Peyer's patch (tissue), 4 donors: ENCODE measurements around the gene ATP5F1B. TPM values are rescaled to one million over a fixed set of nuclear protein-coding genes. Genes with fewer than 3 reads are reported as not detected.

Source experiments
- DNase-seq, 3 donors: peaks; one replicate each; pipeline ENCODE4 v3.0.0-alpha.2; 2017 to 2019
- H3K27ac ChIP-seq, 4 donors: fragments of 200-600 bp; sonication (generic); one replicate each; pipeline ENCODE4 v1.5.1; 2016 to 2019
- H3K27me3 ChIP-seq, 2 donors: fragments of 200-600 bp; sonication (generic); one replicate each; pipeline ENCODE4 v1.5.1; 2019
- H3K36me3 ChIP-seq, 3 donors: fragments of 200-600 bp; sonication (generic); one replicate each; pipeline ENCODE4 v1.5.1; 2016 to 2019
- H3K4me1 ChIP-seq, 4 donors: fragments of 200-600 bp; sonication (generic); one replicate each; pipeline ENCODE4 v1.5.1; 2016 to 2019
- H3K4me3 ChIP-seq, 4 donors: fragments of 200-600 bp; sonication (generic); 1 replicate in 3 of 4; 2 replicates in 1 of 4; pipeline ENCODE4 v1.5.1; 2016 to 2019; ENCODE audit warnings: mild to moderate bottlenecking in 1 of 4
- H3K9me3 ChIP-seq, 4 donors: fragments of 200-600 bp; sonication (generic); one replicate each; pipeline ENCODE4 v1.5.1; 2016 to 2019; ENCODE audit warnings: mild to moderate bottlenecking in 1 of 4
- CTCF ChIP-seq, 6 experiments: fragments of 450-650 bp in 4 of 6; fragments of 200-600 bp in 2 of 6; sonication (generic) in 1 of 6; IDR thresholded peaks; one replicate each; pipeline ENCODE4 v1.5.1; 2017 to 2019; ENCODE audit warnings: antibody characterized with exemption in 6 of 6, mild to moderate bottlenecking in 3 of 6, moderate library complexity in 1 of 6
- POLR2A ChIP-seq, 2 donors: fragments of 450-650 bp; IDR thresholded peaks; one replicate each; pipeline ENCODE4 v1.5.1; 2017; ENCODE audit warnings: antibody characterized with exemption in 2 of 2, mild to moderate bottlenecking in 2 of 2, moderate library complexity in 2 of 2
- total RNA-seq, 4 donors: library from RNA; depleted of rRNA; stranded (reverse); fragments of >200 nt; gene quantifications; one replicate each; pipeline ENCODE4 v1.1.0, GENCODE V29; 2016

ATP5F1B gene
- total RNA-seq, 4 donors from 2014 or later: 333 to 768 (median 688) TPM

- peaks cover 0 to 20% (median 7%) of the 10 kb centered on the region in 4 donors for H3K4me1 ChIP-seq
- no peak for DNase-seq
- peak overlapping the region; percentile 90 to 96 (median 92) for H3K27ac ChIP-seq
- H3K36me3 ChIP-seq: peaks cover 0 to 48% (median 3%) of the 10 kb centered on the region in 3 donors
- no peaks in the 10 kb centered on the region for H3K9me3 ChIP-seq
- TF ChIP-seq POLR2A (IDR thresholded peaks at IDR 0.05): no peak
- no peaks in the 10 kb centered on the region for H3K27me3 ChIP-seq
- H3K4me3 ChIP-seq: peak overlapping the region; percentile 80 to 95 (median 86)
Measured at GRCh38 chr12:56644654-56645053, 1.1 kb downstream of the ATP5F1B start.

DNA sequence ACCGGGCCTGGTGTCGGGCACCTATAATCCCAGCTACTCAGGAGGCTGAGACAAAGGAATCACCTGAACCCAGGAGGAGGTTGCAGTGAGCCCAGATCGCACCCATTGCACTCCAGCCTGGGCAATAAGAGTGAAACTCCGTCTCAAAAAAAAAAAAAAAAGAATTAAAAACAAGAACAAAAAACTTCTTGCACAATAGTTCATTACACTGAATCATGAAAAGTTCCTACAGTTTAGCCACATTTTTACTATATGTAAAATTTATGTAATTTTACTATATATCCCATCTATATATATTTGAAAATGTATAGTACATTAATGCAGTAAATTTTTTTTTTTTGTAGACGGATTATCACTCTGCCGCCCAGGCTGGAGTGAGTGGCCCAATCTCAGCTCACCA is 4.6 kb downstream of the ATP5F1B start:
- Histone ChIP-seq H3K36me3 (peaks cover 0 to 71% (median 3%) of the 10 kb centered on the region in 3 donors), H3K27ac (no peak overlapping the region), H3K4me1 (peaks cover 0 to 31% (median 12%) of the 10 kb centered on the region in 4 donors)

DNA sequence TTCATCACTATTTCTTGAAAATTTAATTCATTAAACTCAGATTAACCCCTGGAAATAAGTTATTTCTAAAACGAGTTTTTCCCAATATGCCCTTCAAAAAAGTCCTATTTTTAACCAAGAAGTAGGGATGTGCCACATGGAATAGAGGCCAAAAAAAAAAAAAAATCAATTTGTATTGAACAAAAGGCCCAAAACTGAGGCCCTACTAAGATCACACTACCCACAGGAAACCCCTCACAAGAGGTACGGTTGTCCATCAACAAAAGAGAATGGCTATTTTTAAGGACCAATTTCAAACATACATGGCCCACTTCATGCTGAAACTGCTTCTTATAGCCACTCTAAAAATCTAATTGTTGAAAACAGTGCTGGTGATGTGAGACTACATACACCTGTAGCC is 8.2 kb downstream of the ATP5F1B start:
- H3K4me3 ChIP-seq: no peak overlapping the region
- H3K27me3 ChIP-seq: no peaks in the 10 kb centered on the region
- peaks cover 6 to 30% (median 16%) of the 10 kb centered on the region in 4 donors for H3K4me1 ChIP-seq
- H3K27ac ChIP-seq: peak overlapping the region in 3 of 4 donors; percentile 95 to 99 (median 96)
- TF ChIP-seq CTCF (IDR thresholded peaks at IDR 0.05) (no peak), POLR2A (IDR thresholded peaks at IDR 0.05) (no peak)
- no peak for DNase-seq
- peaks cover 0 to 53% (median 3%) of the 10 kb centered on the region in 3 donors for H3K36me3 ChIP-seq
- H3K9me3 ChIP-seq: no peaks in the 10 kb centered on the region

More for the DNA sequence above, 4.6 kb downstream of the ATP5F1B start:
- no peaks in the 10 kb centered on the region for H3K9me3 ChIP-seq
- no peak for TF ChIP-seq POLR2A (IDR thresholded peaks at IDR 0.05)
- no peak for TF ChIP-seq CTCF (IDR thresholded peaks at IDR 0.05)
- DNase-seq: no peak
- H3K4me3 ChIP-seq: no peak overlapping the region
- no peaks in the 10 kb centered on the region for H3K27me3 ChIP-seq

DNA sequence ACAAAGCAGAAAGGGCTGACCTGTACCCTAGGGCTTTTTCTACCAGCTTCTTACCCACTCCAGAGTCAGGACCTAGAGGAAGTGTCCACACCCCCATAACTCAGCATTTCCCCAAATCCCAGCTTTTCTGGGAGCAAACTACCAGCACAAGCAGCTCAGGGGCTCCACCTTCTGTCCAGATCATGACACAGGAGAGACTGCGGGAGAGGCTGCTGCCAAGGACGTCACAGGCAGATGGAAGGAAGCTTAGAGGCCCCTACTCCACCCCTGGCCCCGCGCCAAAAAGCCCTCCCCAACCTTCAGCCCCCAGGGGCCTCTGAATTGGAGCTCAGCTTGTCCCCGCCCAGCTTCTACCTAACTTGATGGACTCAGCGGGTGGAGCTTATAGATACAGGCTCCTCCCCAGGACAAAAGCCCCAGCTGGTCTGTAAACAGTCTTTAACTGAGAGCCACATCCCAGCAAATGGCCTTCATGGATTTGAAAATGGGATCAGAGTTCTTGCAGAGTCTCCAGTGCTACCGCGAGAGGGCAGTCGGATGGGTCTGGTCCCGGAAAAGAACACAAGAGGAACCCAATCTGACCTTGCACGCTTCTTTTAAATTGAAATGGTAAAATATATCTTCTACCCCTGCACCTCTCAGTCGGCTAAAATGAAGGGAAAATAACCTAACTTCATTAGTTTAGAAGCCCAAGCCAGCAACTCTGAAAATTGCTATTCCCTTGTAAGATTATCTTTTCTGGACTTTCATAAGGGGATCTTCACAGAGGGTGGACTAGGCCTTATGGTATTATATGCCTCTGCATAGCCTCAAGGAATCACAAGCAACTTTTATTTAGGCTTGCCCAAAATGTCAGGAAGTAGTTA is 8.9 kb downstream of the ATP5F1B start:
- Histone ChIP-seq H3K4me3 (peak overlapping the region; percentile 75 to 93 (median 79)), H3K4me1 (peaks cover 7 to 37% (median 22%) of the 10 kb centered on the region in 4 donors), H3K27me3 (no peaks in the 10 kb centered on the region), H3K9me3 (no peaks in the 10 kb centered on the region), H3K36me3 (peaks cover 0 to 45% (median 0%) of the 10 kb centered on the region in 3 donors), H3K27ac (peak overlapping the region; percentile 92 to 99 (median 96))
- peak; percentile 96 to 100 (median 99) for DNase-seq
- TF ChIP-seq POLR2A (IDR thresholded peaks at IDR 0.05): peak in 1 of 2 donors; percentile 76
- TF ChIP-seq CTCF (IDR thresholded peaks at IDR 0.05): peak; percentile 13 to 71 (median 60)

DNA sequence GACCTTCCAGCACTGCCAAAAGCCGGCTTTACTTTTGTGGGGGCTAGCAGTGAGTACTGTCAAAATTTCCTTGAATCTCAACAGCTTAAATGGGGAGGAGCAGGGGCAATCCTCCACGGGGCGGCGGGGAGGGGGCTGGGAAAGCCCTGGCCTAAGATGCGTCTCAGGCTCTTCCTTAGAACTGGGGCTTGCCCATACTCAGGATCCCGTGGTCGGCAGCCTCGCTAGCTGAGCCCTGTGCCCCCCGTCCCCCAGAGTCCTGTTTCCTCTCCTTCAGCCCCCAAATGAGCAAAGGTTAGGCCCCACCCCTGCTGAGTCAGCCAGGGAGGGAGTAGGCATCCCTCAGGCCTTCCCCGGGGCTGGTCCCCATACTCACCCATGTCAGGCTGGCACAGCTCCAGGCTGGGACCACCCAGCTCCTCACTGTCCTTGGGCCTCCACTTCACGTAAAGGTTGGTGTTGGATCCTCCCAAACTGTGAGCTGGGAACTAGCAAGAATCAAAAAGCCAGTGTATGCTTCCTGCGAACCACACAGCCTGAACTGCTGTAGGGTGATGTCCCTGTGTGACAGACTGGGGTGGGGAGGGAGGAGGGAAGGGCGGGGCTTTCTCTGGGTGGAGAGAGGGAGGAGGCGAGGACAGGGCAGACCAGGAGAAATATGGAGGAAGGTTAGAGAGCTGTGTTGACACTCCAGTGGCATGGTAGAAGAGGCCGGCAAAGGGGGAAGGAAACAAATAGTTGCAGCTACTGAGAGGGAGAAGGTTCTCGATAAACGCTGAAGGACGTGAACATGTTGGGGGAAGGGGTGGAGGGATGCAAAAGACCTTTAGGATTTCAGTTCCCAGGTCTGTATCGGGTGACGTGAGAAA is 9.7 kb downstream of the ATP5F1B start:
- Histone ChIP-seq H3K27me3 (no peaks in the 10 kb centered on the region), H3K36me3 (peaks cover 0 to 37% (median 0%) of the 10 kb centered on the region in 3 donors), H3K4me1 (peaks cover 7 to 45% (median 28%) of the 10 kb centered on the region in 4 donors), H3K9me3 (no peaks in the 10 kb centered on the region), H3K4me3 (peak overlapping the region; percentile 75 to 93 (median 79)), H3K27ac (peak overlapping the region; percentile 92 to 99 (median 96))
- peak; percentile 94 to 96 (median 95) for DNase-seq
- no peak for TF ChIP-seq CTCF (IDR thresholded peaks at IDR 0.05)
- peak; percentile 72 to 85 for TF ChIP-seq POLR2A (IDR thresholded peaks at IDR 0.05)
